ENCODE results near the gene ATP6V0D1. TPM values are rescaled to one million over a fixed set of nuclear protein-coding genes. Genes with fewer than 3 reads are reported as not detected.

Gene ATP6V0D1
- total and polyA plus RNA-seq, 2 donors (not counting 1 experiment from before 2014, with no cell fraction given): 62.1 to 91.0 TPM

DNA sequence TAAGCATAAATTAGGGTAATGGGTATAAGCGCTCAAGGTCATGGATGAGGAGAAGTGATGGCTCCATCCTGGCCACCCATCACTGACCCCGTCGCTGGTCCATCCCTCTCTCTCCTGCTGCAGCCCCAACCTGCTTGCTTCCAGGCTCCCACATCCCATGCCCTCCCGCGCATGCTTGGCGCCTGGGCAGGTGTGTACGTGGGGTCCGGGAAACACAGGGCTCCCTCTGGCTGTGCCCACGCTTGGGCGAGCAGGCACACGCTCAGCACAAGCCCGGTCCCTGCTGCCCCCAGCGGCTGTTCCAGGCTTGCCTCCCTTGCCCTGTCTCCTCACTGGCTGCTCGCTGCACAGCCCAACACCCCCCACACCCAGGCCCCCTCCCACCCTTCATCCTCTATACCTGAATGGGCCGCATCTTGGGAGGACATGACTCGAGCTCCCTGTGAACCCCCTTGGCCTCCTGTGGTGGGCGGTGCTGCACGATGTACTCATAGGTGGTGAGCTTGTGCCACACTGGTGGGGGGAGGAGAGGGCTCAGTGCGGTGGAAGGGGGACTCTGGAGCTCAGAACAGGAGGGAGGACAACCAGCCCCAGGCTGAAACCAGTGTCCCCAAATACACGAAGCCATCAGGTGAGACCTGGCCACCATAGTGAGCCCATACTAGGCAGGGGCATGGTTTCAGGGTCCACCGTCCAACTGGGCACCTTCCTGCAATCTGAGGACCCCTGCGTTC is 83.0 kb downstream of the ATP6V0D1 start:
- Histone ChIP-seq H3K9me3 (ENCODE audit: control extremely low read depth in 1 of 3, control insufficient read depth in 2 of 3, insufficient read depth in 1 of 3, low read length in 2 of 3) (peaks cover 0 to 12% (median 0%) of the 10 kb centered on the region in 3 donors), H3K27ac (ENCODE audit: low read length in 2 of 2) (no peak overlapping the region), H3K79me2 (ENCODE audit: control insufficient read depth, insufficient read depth, low read length) (no peaks in the 10 kb centered on the region), H3K27me3 (replicated peaks in 1 of 4; ENCODE audit: control extremely low read depth in 1 of 4, control insufficient read depth in 3 of 4, insufficient read depth in 4 of 4, low read length in 3 of 4) (peaks cover 0 to 46% (median 23%) of the 10 kb centered on the region in 4 experiments), H3K4me3 (ENCODE audit: control extremely low read depth in 1 of 5, extremely low read depth in 1 of 5, insufficient read depth in 1 of 5, low read depth in 2 of 5, low read length in 4 of 5) (no peak overlapping the region), H3K36me3 (replicated peaks in 1 of 2; ENCODE audit: control extremely low read depth in 1 of 2, control insufficient read depth in 1 of 2, extremely low read depth in 1 of 2, insufficient read depth in 2 of 2, low read length in 1 of 2) (no peaks in the 10 kb centered on the region), H3K4me2 (replicated peaks; ENCODE audit: low read depth, low read length, poor library complexity, severe bottlenecking) (no peak overlapping the region), H3K9ac (ENCODE audit: low read length) (no peak overlapping the region), H2AFZ (ENCODE audit: insufficient read depth, low read depth, low read length, poor library complexity, severe bottlenecking) (no peak overlapping the region), H3K4me1 (ENCODE audit: control insufficient read depth in 2 of 2, insufficient read depth in 2 of 2, low read length in 2 of 2) (peaks cover 23 to 29% of the 10 kb centered on the region in 2 donors), H4K20me1 (ENCODE audit: control insufficient read depth, insufficient read depth, low read length, poor library complexity, severe bottlenecking) (no peaks in the 10 kb centered on the region)
- H3K9me3 Mint-ChIP-seq (ENCODE audit: insufficient read depth): no peaks in the 10 kb centered on the region
- no peak overlapping the region for H3K27ac Mint-ChIP-seq
- TF ChIP-seq CTCF (IDR thresholded peaks at IDR 0.05): no peak
- no peak for TF ChIP-seq EZH2 (IDR thresholded peaks at IDR 0.05; ENCODE audit: borderline replicate concordance, insufficient read depth, low read depth, low read length, poor library complexity, severe bottlenecking)
- no peak for ATAC-seq (ENCODE audit: low read depth)
- no peak overlapping the region for H3K4me3 Mint-ChIP-seq
- 89% methylated on average over 17 of the region's 22 CpGs for WGBS (ENCODE audit: insufficient coverage)
- intact Hi-C loops (cut with micrococcal nuclease): loop anchor here (10.0 kb wide), 1 partner anchor 53 kb away; no protein-coding TSS in a partner anchor
- ChIA-PET POLR2A (interaction anchor here (0.5 kb wide), 1 partner anchor 186 kb away, joined by 3 read pairs; no protein-coding TSS in a partner anchor), CTCF (interaction anchor here (1.0 kb wide), 1 partner anchor 59 kb away, joined by 3 read pairs; no protein-coding TSS in a partner anchor)
- no peak for DNase-seq
- H3K27me3 Mint-ChIP-seq: peaks cover 21% of the 10 kb centered on the region
- peaks cover 11% of the 10 kb centered on the region for H3K4me1 Mint-ChIP-seq
